Measurements from ENCODE around the gene MAP4. TPM values are rescaled to one million over a fixed set of nuclear protein-coding genes. Genes with fewer than 3 reads are reported as not detected.

The MAP4 gene
- total and polyA plus RNA-seq, 11 donors = 206 to 1,422 (median 771) TPM

DNA sequence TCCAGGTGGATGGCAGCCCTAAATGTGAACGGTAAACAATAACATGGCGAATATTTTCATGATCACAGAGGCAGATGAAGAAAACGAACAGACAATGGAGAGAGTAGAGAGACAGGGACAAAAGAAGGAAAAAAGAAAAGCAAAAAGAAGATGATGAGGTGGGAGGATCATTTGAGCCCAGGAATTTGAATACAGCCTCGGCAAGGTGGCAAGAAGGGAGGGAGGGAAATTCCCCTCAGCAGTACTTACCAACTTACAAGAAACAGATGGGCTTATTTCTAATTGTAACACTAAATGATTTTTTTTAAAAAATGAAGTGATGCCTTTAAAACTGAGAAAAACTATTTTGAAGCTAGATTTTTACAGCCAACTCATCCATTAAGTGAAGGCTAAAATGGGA lies 6.0 kb upstream of the MAP4 start:
- 75 to 88% (median 79%) methylated on average over 4 of the region's 4 CpGs for WGBS, 4 donors
- H3K36me3 ChIP-seq = peaks cover 0 to 5% (median 0%) of the 10 kb centered on the region in 9 donors
- no peak for DNase-seq
- no peaks in the 10 kb centered on the region for H3K9me3 ChIP-seq
- ATAC-seq = no peak
- H3K27ac ChIP-seq = peak overlapping the region in 3 of 12 donors; percentile 39 to 56 (median 54)
- intact Hi-C loops (cut with DNase I) = no loop called here
- peaks cover 11 to 75% (median 42%) of the 10 kb centered on the region in 12 donors for H3K4me1 ChIP-seq
- H3K4me3 ChIP-seq = no peak overlapping the region
- H3K27me3 ChIP-seq = no peaks in the 10 kb centered on the region
- TF ChIP-seq CTCF (IDR thresholded peaks at IDR 0.05) = no peak
- TF ChIP-seq POLR2A (IDR thresholded peaks at IDR 0.05) = no peak

GRCh38 chr3:48018841-48019240 lies 2.6 kb upstream of the MAP4 start:
- Histone ChIP-seq H3K9me3 (no peaks in the 10 kb centered on the region), H3K27ac (peak overlapping the region; percentile 16 to 87 (median 78)), H3K4me1 (peaks cover 10 to 84% (median 54%) of the 10 kb centered on the region in 12 donors), H3K36me3 (peaks cover 0 to 5% (median 0%) of the 10 kb centered on the region in 9 donors), H3K4me3 (no peak overlapping the region), H3K27me3 (no peaks in the 10 kb centered on the region)
- intact Hi-C loops (cut with DNase I) = loop anchor here in 5 of 10 donors (2.0 to 10.0 kb wide), 4 partner anchors 14 to 70 kb away; no protein-coding TSS in a partner anchor
- no peak for TF ChIP-seq POLR2A (IDR thresholded peaks at IDR 0.05)
- TF ChIP-seq CTCF (IDR thresholded peaks at IDR 0.05) = no peak
- DNase-seq (peak in 4 of 5 donors; percentile 16 to 59 (median 28)), ATAC-seq (peak in 3 of 4 donors; percentile 53 to 74 (median 67))
- 43 to 59% (median 50%) methylated on average over 3 of the region's 3 CpGs for WGBS, 4 donors

GRCh38 chr3:48015431-48016180 lies 610 bp downstream of the MAP4 start:
- Histone ChIP-seq H3K4me1 (peaks cover 0 to 97% (median 66%) of the 10 kb centered on the region in 12 donors), H3K4me3 (peak overlapping the region in 10 of 12 donors; percentile 2 to 50 (median 42)), H3K36me3 (peaks cover 0 to 5% (median 0%) of the 10 kb centered on the region in 9 donors), H3K9me3 (no peaks in the 10 kb centered on the region), H3K27me3 (no peaks in the 10 kb centered on the region), H3K27ac (peak overlapping the region; percentile 14 to 87 (median 80))
- 20 to 43% (median 40%) methylated on average over 3 of the region's 3 CpGs for WGBS, 4 donors
- intact Hi-C loops (cut with DNase I) = loop anchor here in 3 of 10 donors (5.0 to 10.0 kb wide), 2 partner anchors 59 to 72 kb away; no protein-coding TSS in a partner anchor
- ATAC-seq (no peak), DNase-seq (no peak)
- TF ChIP-seq CTCF (IDR thresholded peaks at IDR 0.05) (no peak), POLR2A (IDR thresholded peaks at IDR 0.05) (no peak)

GRCh38 chr3:48014358-48014757 lies 1.9 kb downstream of the MAP4 start:
- H3K4me1 ChIP-seq = peaks cover 0 to 99% (median 64%) of the 10 kb centered on the region in 12 donors

More at GRCh38 chr3:48014358-48014757, 1.9 kb downstream of the MAP4 start:
- WGBS, 4 donors = 57 to 89% (median 79%) methylated on average over 2 of the region's 2 CpGs
- peaks cover 0 to 7% (median under 1%) of the 10 kb centered on the region in 9 donors for H3K36me3 ChIP-seq
- H3K27ac ChIP-seq = peak overlapping the region; percentile 50 to 87 (median 80)
- intact Hi-C loops (cut with DNase I) = loop anchor here in 4 of 10 donors (5.0 to 10.0 kb wide), 2 partner anchors 60 to 73 kb away; no protein-coding TSS in a partner anchor
- no peak for TF ChIP-seq POLR2A (IDR thresholded peaks at IDR 0.05)
- TF ChIP-seq CTCF (IDR thresholded peaks at IDR 0.05) = no peak
- H3K27me3 ChIP-seq = no peaks in the 10 kb centered on the region
- no peaks in the 10 kb centered on the region for H3K9me3 ChIP-seq
- DNase-seq (no peak), ATAC-seq (no peak)
- H3K4me3 ChIP-seq = peak overlapping the region in 10 of 12 donors; percentile 18 to 50 (median 42)

Measured in heart left ventricle (tissue), 16 donors.